Left ventricle myocardium inferior (tissue), 1 donor: Measurements from ENCODE around the gene FGFR3. TPM values are rescaled to one million over a fixed set of nuclear protein-coding genes. Genes with fewer than 3 reads are reported as not detected.

Source experiments
- DNase-seq: peaks from one replicate; pipeline ENCODE4 v3.0.0-alpha.2; 2020
- H3K27ac ChIP-seq: fragments of 200-600 bp; replicated peaks from 2 replicates; pipeline ENCODE4 v1.8.0; 2021
- H3K27me3 ChIP-seq: fragments of 200-600 bp; 2 replicates; pipeline ENCODE4 v1.8.0; 2021; ENCODE audit warnings: low read depth
- H3K36me3 ChIP-seq: fragments of 200-600 bp; 2 replicates; pipeline ENCODE4 v1.8.0; 2021
- H3K4me1 ChIP-seq: fragments of 200-600 bp; 2 replicates; pipeline ENCODE4 v1.8.0; 2021
- H3K4me3 ChIP-seq: fragments of 200-600 bp; 2 replicates; pipeline ENCODE4 v1.8.0; 2021; ENCODE audit warnings: mild to moderate bottlenecking, moderate library complexity
- H3K9me3 ChIP-seq: fragments of 200-600 bp; replicated peaks from 2 replicates; pipeline ENCODE4 v1.8.0; 2021
- intact Hi-C: fragments of 100-400 bp; cut with micrococcal nuclease; formaldehyde crosslinking; loops from one replicate; pipeline ENCODE4 v1.11.0; 2022
- total RNA-seq: library from RNA; stranded (reverse); fragmentation: NEBNext Ultra II Directional; extraction: Animal tissue kit (Norgen Biotek cat#: 25700); gene quantifications from one replicate; pipeline ENCODE4 v1.2.1, GENCODE V29; 2021
- TF ChIP-seq, protein P1 (sequence below): fragments of 200-600 bp; IDR thresholded peaks from 2 replicates; pipeline ENCODE4 v1.8.0; 2021; ENCODE audit warnings: antibody characterized with exemption, mild to moderate bottlenecking, borderline replicate concordance
- donor health status: DM: no; HTN: yes; CAD: no; lungs with severe emphysema.

The FGFR3 gene
- total RNA-seq, 1 donor from 2014 or later = 3.5 TPM

GRCh38 chr4:1824746-1825145 lies 31.7 kb downstream of the FGFR3 start:
- no peak for DNase-seq
- TF ChIP-seq, protein P1, sequence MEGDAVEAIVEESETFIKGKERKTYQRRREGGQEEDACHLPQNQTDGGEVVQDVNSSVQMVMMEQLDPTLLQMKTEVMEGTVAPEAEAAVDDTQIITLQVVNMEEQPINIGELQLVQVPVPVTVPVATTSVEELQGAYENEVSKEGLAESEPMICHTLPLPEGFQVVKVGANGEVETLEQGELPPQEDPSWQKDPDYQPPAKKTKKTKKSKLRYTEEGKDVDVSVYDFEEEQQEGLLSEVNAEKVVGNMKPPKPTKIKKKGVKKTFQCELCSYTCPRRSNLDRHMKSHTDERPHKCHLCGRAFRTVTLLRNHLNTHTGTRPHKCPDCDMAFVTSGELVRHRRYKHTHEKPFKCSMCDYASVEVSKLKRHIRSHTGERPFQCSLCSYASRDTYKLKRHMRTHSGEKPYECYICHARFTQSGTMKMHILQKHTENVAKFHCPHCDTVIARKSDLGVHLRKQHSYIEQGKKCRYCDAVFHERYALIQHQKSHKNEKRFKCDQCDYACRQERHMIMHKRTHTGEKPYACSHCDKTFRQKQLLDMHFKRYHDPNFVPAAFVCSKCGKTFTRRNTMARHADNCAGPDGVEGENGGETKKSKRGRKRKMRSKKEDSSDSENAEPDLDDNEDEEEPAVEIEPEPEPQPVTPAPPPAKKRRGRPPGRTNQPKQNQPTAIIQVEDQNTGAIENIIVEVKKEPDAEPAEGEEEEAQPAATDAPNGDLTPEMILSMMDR = no peak
- intact Hi-C loops = no loop called here
- no peaks in the 10 kb centered on the region for H3K9me3 ChIP-seq
- no peak overlapping the region for H3K4me3 ChIP-seq
- peaks cover 65% of the 10 kb centered on the region for H3K36me3 ChIP-seq
- H3K27me3 ChIP-seq = no peaks in the 10 kb centered on the region
- no peaks in the 10 kb centered on the region for H3K4me1 ChIP-seq
- H3K27ac ChIP-seq = no peak overlapping the region

- TF ChIP-seq, protein P1 = no peak
- no peak for DNase-seq
- intact Hi-C loops = no loop called here
- Histone ChIP-seq H3K4me3 (no peak overlapping the region), H3K36me3 (peaks cover 60% of the 10 kb centered on the region), H3K27me3 (no peaks in the 10 kb centered on the region), H3K9me3 (no peaks in the 10 kb centered on the region), H3K27ac (no peak overlapping the region), H3K4me1 (no peaks in the 10 kb centered on the region)
Measured at GRCh38 chr4:1825326-1825725, 32.2 kb downstream of the FGFR3 start.

- H3K4me1 ChIP-seq = no peaks in the 10 kb centered on the region
- no peak for DNase-seq
- intact Hi-C loops = no loop called here
- H3K36me3 ChIP-seq = peaks cover 60% of the 10 kb centered on the region
- H3K27ac ChIP-seq = no peak overlapping the region
- no peaks in the 10 kb centered on the region for H3K9me3 ChIP-seq
- TF ChIP-seq, protein P1 = no peak
- H3K4me3 ChIP-seq = no peak overlapping the region
- H3K27me3 ChIP-seq = no peaks in the 10 kb centered on the region
Measured at GRCh38 chr4:1826531-1827350, 33.6 kb downstream of the FGFR3 start.

GRCh38 chr4:1830234-1830633 lies 37.1 kb downstream of the FGFR3 start:
- H3K9me3 ChIP-seq = no peaks in the 10 kb centered on the region
- no peak overlapping the region for H3K4me3 ChIP-seq
- H3K4me1 ChIP-seq = no peaks in the 10 kb centered on the region
- no peak for DNase-seq
- H3K36me3 ChIP-seq = peaks cover 63% of the 10 kb centered on the region
- intact Hi-C loops = no loop called here
- no peak overlapping the region for H3K27ac ChIP-seq
- no peaks in the 10 kb centered on the region for H3K27me3 ChIP-seq
- TF ChIP-seq, protein P1 = no peak

GRCh38 chr4:1830642-1831228 lies 37.6 kb downstream of the FGFR3 start:
- Histone ChIP-seq H3K27ac (no peak overlapping the region), H3K4me1 (no peaks in the 10 kb centered on the region), H3K27me3 (no peaks in the 10 kb centered on the region), H3K36me3 (peaks cover 68% of the 10 kb centered on the region), H3K4me3 (no peak overlapping the region), H3K9me3 (no peaks in the 10 kb centered on the region)
- intact Hi-C loops = no loop called here
- DNase-seq = no peak
- TF ChIP-seq, protein P1 = no peak
